Nephron progenitor cell (in vitro differentiated cells): ENCODE measurements around the gene MAP3K10.

Experiments
- DNase-seq: peaks from one replicate; pipeline ENCODE4 v3.0.0; 2021
- H3K27ac Mint-ChIP-seq: 2 replicates; pipeline ENCODE4 v1.8.0; 2021; ENCODE audit warnings: mild to moderate bottlenecking, moderate library complexity, mixed read lengths
- H3K27me3 Mint-ChIP-seq: 2 replicates; pipeline ENCODE4 v1.8.0; 2021; ENCODE audit warnings: mild to moderate bottlenecking, low read depth, mixed read lengths; ENCODE audit not compliant: poor library complexity
- H3K36me3 Mint-ChIP-seq: 2 replicates; pipeline ENCODE4 v1.8.0; 2021; ENCODE audit warnings: low read depth, mixed read lengths
- H3K4me1 Mint-ChIP-seq: 2 replicates; pipeline ENCODE4 v1.8.0; 2021; ENCODE audit warnings: mixed read lengths
- H3K4me3 Mint-ChIP-seq: 2 replicates; pipeline ENCODE4 v1.8.0; 2021; ENCODE audit warnings: mild to moderate bottlenecking, moderate library complexity, mixed read lengths
- H3K9me3 Mint-ChIP-seq: 2 replicates; pipeline ENCODE4 v1.8.0; 2021; ENCODE audit warnings: mild to moderate bottlenecking, moderate library complexity, mixed read lengths
- CTCF ChIP-seq: fragments of 200-600 bp; sonication (generic); IDR thresholded peaks from 2 replicates; pipeline ENCODE4 v1.5.0; 2021; ENCODE audit warnings: antibody characterized with exemption

The MAP3K10 gene

DNA sequence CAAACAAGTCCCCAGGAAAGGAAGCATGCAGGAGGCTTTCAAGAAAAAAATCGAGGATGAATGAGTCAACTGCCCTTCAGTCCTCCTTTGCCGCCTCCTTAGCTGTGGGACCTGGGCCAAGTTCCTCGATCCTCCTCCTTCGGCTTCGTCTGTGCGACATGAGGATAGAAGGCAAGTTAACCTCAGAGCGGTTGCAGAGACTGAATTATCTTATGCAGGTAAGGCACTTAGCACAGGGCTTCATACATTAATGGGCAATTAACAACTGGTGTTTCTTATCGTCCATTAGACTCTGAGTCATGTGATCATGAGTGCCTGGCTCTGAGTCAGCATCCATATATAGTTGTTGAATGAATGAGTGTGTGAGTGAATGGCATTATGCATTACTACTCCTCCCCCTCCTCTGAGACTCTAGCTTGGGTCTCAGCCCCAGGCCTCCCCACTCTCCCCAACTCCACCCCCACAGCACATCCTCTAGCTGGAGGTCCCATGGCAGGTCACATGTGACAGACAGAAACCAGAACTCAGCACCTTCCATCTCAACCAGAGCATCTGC lies 28.6 kb downstream of the MAP3K10 start:
- peaks cover 96% of the 10 kb centered on the region for H3K27me3 Mint-ChIP-seq
- H3K36me3 Mint-ChIP-seq = peaks cover 9% of the 10 kb centered on the region
- no peak overlapping the region for H3K27ac Mint-ChIP-seq

GRCh38 chr19:40220674-40221073 lies 29.4 kb downstream of the MAP3K10 start:
- Mint-ChIP-seq H3K4me1 (peaks cover 3% of the 10 kb centered on the region), H3K27me3 (peaks cover 99% of the 10 kb centered on the region), H3K27ac (no peak overlapping the region), H3K36me3 (peaks cover 9% of the 10 kb centered on the region), H3K9me3 (peaks cover 9% of the 10 kb centered on the region), H3K4me3 (no peak overlapping the region)
- DNase-seq = no peak
- no peak for TF ChIP-seq CTCF

More for the DNA sequence above, 28.6 kb downstream of the MAP3K10 start:
- Mint-ChIP-seq H3K9me3 (peaks cover 8% of the 10 kb centered on the region), H3K4me1 (no peaks in the 10 kb centered on the region), H3K4me3 (no peak overlapping the region)
- DNase-seq = no peak
- no peak for TF ChIP-seq CTCF

DNA sequence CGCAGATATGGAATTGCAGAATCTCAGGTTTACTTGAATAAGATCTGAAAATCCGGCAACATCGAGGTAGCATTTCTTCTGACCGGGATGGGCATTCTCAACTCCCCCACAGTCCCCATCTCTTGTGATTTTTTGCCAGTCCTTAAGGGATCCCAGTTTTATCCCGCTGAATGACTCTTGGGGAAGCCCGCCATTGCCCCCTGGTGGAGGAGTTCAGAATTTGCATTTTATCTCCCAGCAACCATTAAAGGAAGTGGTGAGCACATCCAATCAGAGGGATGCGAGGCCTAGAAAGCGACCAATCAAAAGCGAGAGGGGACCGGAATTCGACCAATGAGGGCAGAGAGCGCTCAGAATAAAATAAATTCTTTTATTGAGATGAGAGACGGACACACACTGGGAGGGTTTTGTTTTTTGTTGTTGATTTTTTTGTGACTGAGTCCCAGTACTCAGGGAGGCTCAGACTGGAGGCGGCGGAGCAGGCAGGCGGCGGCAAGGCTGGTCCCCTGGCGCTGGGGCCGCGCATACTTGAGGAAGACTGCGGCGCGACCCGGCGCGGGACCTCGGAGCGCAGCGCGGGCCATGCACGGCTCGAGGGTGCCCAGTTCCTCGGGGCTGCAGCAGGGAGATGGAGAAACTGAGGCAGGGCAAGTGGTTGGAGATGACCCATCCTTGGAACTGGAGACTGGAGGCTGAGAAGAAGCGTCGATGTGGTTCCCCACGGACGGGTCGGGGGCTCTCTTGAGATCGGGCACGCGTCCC lies 30.8 kb downstream of the MAP3K10 start:
- Mint-ChIP-seq H3K27me3 (peaks cover 91% of the 10 kb centered on the region), H3K27ac (peak overlapping the region; percentile 27), H3K4me3 (no peak overlapping the region), H3K36me3 (peaks cover 5% of the 10 kb centered on the region), H3K4me1 (peaks cover 12% of the 10 kb centered on the region), H3K9me3 (peaks cover 9% of the 10 kb centered on the region)
- peak; percentile 82 for DNase-seq
- TF ChIP-seq CTCF = peak; percentile 89

- TF ChIP-seq CTCF = no peak
- H3K36me3 Mint-ChIP-seq = peaks cover 5% of the 10 kb centered on the region
- H3K27ac Mint-ChIP-seq = no peak overlapping the region
- peaks cover 17% of the 10 kb centered on the region for H3K4me1 Mint-ChIP-seq
- H3K9me3 Mint-ChIP-seq = peaks cover 9% of the 10 kb centered on the region
- no peak overlapping the region for H3K4me3 Mint-ChIP-seq
- peaks cover 81% of the 10 kb centered on the region for H3K27me3 Mint-ChIP-seq
- no peak for DNase-seq
Measured at GRCh38 chr19:40223135-40223822, 32.1 kb downstream of the MAP3K10 start.

GRCh38 chr19:40224342-40225150 lies 33.3 kb downstream of the MAP3K10 start:
- DNase-seq = no peak
- peaks cover 71% of the 10 kb centered on the region for H3K27me3 Mint-ChIP-seq
- H3K4me3 Mint-ChIP-seq = no peak overlapping the region
- H3K27ac Mint-ChIP-seq = no peak overlapping the region
- peaks cover 26% of the 10 kb centered on the region for H3K4me1 Mint-ChIP-seq
- TF ChIP-seq CTCF = no peak
- H3K36me3 Mint-ChIP-seq = peaks cover 5% of the 10 kb centered on the region
- H3K9me3 Mint-ChIP-seq = peaks cover 9% of the 10 kb centered on the region
